D721Med (cell line): ENCODE results near the gene FAM219B.
"Not testable (repeated sequence)": the region's sequence is repeated elsewhere in the genome, so short reads cannot be mapped to it uniquely, and the experiment has no call there.

ENCODE experiments used
- DNase-seq: peaks from one replicate; pipeline ENCODE4 v3.0.0; 2011; ENCODE audit warnings: low spot score; ENCODE audit not compliant: insufficient read length
- FAIRE-seq: peaks from 2 replicates; lab custom pipeline; 2011; peaks lifted over from hg19 to GRCh38; lab: Jason Lieb, UNC
- TF ChIP-seq, protein P1 (sequence below): IDR thresholded peaks from 2 replicates; pipeline ENCODE4 v1.5.1; 2012; ENCODE audit warnings: mild to moderate bottlenecking, control low read depth; ENCODE audit not compliant: insufficient read depth; ENCODE audit errors: missing control alignments

The FAM219B gene

DNA sequence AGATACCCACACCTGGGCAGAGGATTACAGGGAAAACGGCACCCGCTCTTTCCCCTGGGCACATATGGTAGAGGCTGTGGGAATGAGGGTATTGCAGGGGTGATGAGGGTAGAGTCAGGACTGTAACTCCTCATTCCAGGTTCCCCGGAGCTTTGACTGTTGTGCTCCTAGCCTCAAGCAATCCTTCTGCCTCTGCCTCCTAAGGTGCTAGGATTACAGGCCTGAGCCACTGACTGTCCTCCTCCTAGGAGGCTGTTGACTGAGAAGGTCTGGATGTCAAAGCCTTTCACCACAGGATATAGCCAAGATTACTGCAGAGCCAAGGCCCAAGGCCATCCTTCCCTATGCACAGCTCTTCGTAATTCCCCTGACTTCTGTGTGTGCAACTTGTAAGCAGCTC, 17.9 kb downstream of the FAM219B start:
- TF ChIP-seq, protein P1, sequence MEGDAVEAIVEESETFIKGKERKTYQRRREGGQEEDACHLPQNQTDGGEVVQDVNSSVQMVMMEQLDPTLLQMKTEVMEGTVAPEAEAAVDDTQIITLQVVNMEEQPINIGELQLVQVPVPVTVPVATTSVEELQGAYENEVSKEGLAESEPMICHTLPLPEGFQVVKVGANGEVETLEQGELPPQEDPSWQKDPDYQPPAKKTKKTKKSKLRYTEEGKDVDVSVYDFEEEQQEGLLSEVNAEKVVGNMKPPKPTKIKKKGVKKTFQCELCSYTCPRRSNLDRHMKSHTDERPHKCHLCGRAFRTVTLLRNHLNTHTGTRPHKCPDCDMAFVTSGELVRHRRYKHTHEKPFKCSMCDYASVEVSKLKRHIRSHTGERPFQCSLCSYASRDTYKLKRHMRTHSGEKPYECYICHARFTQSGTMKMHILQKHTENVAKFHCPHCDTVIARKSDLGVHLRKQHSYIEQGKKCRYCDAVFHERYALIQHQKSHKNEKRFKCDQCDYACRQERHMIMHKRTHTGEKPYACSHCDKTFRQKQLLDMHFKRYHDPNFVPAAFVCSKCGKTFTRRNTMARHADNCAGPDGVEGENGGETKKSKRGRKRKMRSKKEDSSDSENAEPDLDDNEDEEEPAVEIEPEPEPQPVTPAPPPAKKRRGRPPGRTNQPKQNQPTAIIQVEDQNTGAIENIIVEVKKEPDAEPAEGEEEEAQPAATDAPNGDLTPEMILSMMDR: no peak
- DNase-seq: no peak
- no peak for FAIRE-seq

DNA sequence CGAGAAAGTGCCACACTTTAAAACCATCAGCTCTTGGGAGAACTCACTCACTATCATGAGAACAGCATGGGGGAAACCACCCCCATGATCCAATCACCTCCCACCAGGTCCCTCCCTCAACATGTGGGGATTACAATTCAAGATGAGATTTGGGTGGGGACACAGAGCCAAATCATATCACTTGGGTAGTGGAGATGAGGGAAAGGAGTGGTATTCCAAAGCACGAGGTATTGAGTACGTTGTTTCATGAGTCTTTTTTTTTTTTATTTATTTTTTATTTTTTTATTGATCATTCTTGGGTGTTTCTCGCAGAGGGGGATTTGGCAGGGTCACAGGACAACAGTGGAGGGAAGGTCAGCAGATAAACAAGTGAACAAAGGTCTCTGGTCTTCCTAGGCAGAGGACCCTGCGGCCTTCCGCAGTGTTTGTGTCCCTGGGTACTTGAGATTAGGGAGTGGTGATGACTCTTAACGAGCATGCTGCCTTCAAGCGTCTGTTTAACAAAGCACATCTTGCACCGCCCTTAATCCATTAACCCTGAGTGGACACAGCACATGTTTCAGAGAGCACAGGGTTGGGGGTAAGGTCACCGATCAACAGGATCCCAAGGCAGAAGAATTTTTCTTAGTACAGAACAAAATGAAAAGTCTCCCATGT, 19.0 kb downstream of the FAM219B start:
- not testable (repeated sequence) for DNase-seq, FAIRE-seq

DNA sequence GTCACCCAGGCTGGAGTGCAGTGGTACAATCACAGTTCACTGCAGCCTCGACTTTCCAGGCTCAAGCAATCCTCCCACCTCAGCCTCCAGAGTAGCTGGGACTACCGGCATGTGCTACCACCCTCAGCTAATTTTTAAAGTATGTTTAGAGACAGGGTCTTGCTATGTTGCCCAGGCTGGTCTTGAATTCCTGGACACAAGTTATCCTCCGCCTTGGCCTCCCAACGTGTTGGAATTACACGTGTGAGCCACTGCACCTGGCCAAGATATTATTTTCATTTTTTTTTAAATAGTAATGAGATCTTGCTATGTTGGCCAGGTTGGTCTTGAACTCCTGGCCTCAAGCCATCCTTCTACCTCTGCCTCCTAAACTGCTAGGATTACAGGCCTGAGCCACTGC, 21.2 kb downstream of the FAM219B start:
- FAIRE-seq (no peak), DNase-seq (no peak)
- TF ChIP-seq, protein P1: no peak

DNA sequence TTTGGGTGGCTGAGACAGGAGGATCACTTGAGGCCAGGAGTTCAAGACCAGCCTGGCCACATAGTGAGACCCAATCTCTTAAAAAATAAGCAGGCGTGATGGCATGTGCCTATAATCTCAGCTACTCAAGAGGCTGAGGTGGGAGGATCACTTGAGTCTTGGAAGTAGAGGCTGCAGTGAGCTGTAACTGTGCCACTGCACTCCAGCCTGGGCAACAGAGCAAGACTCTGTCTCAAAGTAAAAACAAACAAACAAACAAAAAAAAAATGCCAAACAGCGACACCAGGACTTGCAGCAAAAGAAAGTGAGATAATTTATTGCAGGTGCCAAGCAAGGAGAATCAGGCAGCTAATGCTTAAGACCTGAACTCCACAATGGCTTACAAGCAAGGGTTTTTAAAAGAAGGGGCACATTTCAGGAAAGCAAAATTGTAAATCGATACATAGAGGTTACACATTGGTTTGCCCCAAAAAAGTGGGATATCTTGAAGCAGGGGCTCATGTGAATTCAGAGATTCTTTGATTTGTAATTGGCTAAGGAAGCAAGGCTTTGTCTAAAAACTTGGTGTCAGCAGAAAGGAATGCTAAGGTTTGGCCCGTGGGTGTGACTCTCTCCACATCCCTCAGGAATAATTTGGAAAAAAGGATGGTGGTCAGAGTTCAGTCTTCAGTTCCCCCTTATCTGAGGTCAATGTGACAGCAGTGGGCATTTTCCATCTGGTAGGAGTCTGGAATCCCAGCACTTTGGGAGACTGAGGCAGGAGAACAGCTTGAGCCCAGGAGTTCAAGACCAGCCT, 22.0 kb downstream of the FAM219B start:
- TF ChIP-seq, protein P1: no peak
- DNase-seq (no peak), FAIRE-seq (no peak)

DNA sequence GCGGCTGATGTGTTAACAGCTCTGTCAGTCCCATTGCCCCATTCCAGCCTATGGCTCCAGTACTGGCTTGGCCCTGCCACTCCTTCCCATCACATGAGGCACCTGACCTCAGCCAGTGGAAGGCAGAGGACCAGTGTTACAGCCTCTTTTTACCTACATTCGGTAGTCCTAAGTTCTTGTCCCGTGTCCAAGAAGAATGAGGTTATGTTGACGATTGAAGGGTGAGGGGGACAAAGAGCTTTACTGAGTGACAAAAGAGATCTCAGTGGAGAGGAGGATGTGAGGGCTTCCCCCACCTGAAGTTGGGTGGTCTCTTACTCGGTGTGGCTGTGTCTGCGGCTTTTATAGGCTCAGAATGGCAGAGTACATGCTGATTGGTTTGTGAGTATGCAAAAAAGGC, 24.1 kb downstream of the FAM219B start:
- DNase-seq (no peak), FAIRE-seq (no peak)
- TF ChIP-seq, protein P1: no peak

DNA sequence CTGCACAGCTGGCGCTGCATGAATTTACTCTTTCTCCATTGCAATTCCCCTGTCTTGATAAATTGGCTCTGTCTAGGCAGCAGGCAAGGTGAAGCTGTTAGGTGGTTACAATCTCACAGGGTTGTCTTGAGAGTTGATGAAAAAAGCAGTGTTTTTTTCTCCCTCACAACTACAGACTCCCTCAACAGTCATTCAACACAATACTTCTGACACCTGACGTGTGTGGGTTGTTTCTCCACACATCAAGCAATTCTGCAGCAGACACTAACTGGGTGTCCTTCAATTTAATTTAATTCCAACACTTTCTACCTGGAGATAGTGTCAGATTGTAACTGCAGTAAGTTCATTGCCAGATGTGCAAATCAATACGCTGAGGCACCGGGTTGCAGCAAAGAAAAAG, 28.4 kb downstream of the FAM219B start:
- no peak for FAIRE-seq

DNA sequence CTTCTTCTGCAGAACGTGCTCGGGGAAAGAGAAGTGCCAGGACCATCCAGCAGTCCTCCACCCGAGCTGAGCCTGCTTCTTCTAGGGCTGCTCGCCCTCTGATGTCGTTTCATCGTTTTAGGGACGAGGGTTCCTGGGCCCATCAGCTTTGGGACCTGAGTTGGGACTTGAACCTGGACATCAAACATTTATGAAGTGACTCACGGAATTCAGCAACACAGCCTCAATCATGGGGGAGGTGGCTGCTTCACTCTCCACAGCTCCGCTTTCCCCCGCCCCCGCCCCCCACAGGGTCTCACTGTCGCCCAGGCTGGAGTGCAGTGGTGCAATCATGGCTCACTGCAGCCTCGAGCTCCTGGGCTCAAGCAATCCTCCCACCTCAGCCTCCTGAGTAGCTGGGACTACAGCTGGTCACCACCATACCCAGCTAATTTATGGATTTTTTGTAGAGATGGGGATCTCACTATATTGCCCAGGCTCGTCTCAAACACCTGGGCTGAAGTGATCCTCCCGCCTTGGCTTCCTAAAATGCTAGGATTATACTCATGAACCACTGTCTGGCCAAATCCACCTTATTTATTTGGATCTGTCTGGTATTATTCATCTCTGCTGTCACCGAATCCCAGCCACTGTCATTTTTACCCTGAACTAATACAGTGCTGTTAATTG, 32.8 kb downstream of the FAM219B start:
- TF ChIP-seq, protein P1: no peak
- FAIRE-seq (no peak), DNase-seq (no peak)

More for the DNA sequence above, 28.4 kb downstream of the FAM219B start:
- DNase-seq: no peak
- TF ChIP-seq, protein P1: no peak
